ENCODE results near the gene MAPKAP1.

DNA sequence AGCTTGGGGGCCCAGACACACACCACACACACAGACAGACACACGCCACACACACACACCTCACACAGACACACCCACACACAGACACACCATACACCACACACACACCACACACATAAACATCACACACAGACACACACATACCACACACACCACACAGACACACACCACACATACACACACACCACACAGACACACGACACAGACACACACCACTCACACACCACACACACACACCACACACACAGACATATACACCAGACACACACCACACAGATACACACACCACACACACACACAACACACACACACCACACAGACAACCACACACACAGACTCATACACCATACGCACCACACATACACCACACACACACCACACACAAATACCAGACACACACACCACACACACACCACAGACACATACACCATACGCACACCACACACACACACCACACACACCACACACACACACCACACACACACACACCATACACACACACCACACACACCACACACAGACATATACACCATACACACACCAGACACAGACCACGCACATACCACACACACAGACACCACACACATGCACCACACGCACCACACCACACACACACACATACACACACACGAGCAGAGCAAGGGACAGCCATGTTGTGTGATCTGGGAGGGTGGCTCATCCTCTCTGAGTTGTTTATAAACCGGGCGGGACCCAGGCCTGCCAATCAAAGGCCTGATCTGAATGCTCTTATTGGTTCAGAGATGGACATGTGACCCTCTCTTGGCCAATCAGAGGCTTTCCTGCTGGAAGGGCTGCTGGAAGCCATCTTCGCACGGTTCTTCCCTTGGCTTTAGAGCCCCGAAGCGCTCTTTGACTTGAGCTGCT lies 297.1 kb downstream of the MAPKAP1 start:
- TF ChIP-seq, protein P1, sequence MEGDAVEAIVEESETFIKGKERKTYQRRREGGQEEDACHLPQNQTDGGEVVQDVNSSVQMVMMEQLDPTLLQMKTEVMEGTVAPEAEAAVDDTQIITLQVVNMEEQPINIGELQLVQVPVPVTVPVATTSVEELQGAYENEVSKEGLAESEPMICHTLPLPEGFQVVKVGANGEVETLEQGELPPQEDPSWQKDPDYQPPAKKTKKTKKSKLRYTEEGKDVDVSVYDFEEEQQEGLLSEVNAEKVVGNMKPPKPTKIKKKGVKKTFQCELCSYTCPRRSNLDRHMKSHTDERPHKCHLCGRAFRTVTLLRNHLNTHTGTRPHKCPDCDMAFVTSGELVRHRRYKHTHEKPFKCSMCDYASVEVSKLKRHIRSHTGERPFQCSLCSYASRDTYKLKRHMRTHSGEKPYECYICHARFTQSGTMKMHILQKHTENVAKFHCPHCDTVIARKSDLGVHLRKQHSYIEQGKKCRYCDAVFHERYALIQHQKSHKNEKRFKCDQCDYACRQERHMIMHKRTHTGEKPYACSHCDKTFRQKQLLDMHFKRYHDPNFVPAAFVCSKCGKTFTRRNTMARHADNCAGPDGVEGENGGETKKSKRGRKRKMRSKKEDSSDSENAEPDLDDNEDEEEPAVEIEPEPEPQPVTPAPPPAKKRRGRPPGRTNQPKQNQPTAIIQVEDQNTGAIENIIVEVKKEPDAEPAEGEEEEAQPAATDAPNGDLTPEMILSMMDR (IDR thresholded peaks at IDR 0.05), result no peak
- TF ChIP-seq POLR2AphosphoS5 (IDR thresholded peaks at IDR 0.05; ENCODE audit: insufficient read depth in 1 of 2, low read depth in 1 of 2), result no peak

All from vagina (tissue), 2 donors.